T-helper 1 cell treated with Interleukin-12 subunit alpha and Interleukin-12 subunit beta and Interleukin-4 antibody, amounts not matched to agents 30 μg/mL and 1 μg/mL, for 36 hours (primary cell): Measurements from ENCODE around the gene FAM107B.
"Not testable (repeated sequence)": the region's sequence is repeated elsewhere in the genome, so short reads cannot be mapped to it uniquely, and the experiment has no call there.

Source experiments
- H3K27ac Mint-ChIP-seq: one replicate; pipeline ENCODE4 v1.8.0; 2021; ENCODE audit warnings: mild to moderate bottlenecking, mixed read lengths
- H3K27me3 Mint-ChIP-seq: one replicate; pipeline ENCODE4 v1.8.0; 2021; ENCODE audit warnings: low read depth, mixed read lengths
- H3K36me3 Mint-ChIP-seq: one replicate; pipeline ENCODE4 v1.8.0; 2021; ENCODE audit warnings: low read depth, mixed read lengths
- H3K4me1 Mint-ChIP-seq: one replicate; pipeline ENCODE4 v1.8.0; 2021; ENCODE audit warnings: low read depth, mixed read lengths
- H3K4me3 Mint-ChIP-seq: one replicate; pipeline ENCODE4 v1.8.0; 2021; ENCODE audit warnings: mild to moderate bottlenecking, moderate library complexity, mixed read lengths
- H3K9me3 Mint-ChIP-seq: one replicate; pipeline ENCODE4 v1.8.0; 2021; ENCODE audit warnings: mixed read lengths

FAM107B gene

GRCh38 chr10:14699482-14699881 lies 75.2 kb downstream of the FAM107B start:
- no peak overlapping the region for H3K4me3 Mint-ChIP-seq
- peaks cover 4% of the 10 kb centered on the region for H3K27me3 Mint-ChIP-seq
- H3K4me1 Mint-ChIP-seq: peaks cover 7% of the 10 kb centered on the region
- H3K36me3 Mint-ChIP-seq: peaks cover 3% of the 10 kb centered on the region
- H3K9me3 Mint-ChIP-seq: peaks cover 7% of the 10 kb centered on the region
- no peak overlapping the region for H3K27ac Mint-ChIP-seq

- H3K27me3 Mint-ChIP-seq: peaks cover 4% of the 10 kb centered on the region
- H3K9me3 Mint-ChIP-seq: peaks cover 7% of the 10 kb centered on the region
- H3K36me3 Mint-ChIP-seq: peaks cover 3% of the 10 kb centered on the region
- H3K4me3 Mint-ChIP-seq: no peak overlapping the region
- H3K4me1 Mint-ChIP-seq: peaks cover 7% of the 10 kb centered on the region
- no peak overlapping the region for H3K27ac Mint-ChIP-seq
Measured at GRCh38 chr10:14698829-14699170, 75.9 kb downstream of the FAM107B start.

- Mint-ChIP-seq H3K9me3 (peaks cover 7% of the 10 kb centered on the region), H3K27me3 (peaks cover 4% of the 10 kb centered on the region), H3K4me1 (peaks cover 7% of the 10 kb centered on the region), H3K27ac (no peak overlapping the region), H3K36me3 (peaks cover 3% of the 10 kb centered on the region), H3K4me3 (no peak overlapping the region)
Measured at GRCh38 chr10:14698111-14698828, 76.4 kb downstream of the FAM107B start.

- no peaks in the 10 kb centered on the region for H3K27me3 Mint-ChIP-seq
- no peak overlapping the region for H3K27ac Mint-ChIP-seq
- peaks cover 3% of the 10 kb centered on the region for H3K36me3 Mint-ChIP-seq
- peaks cover 7% of the 10 kb centered on the region for H3K9me3 Mint-ChIP-seq
- H3K4me1 Mint-ChIP-seq: peaks cover 10% of the 10 kb centered on the region
- no peak overlapping the region for H3K4me3 Mint-ChIP-seq
Measured at GRCh38 chr10:14697281-14697680, 77.4 kb downstream of the FAM107B start.

- H3K27me3 Mint-ChIP-seq: no peaks in the 10 kb centered on the region
- H3K36me3 Mint-ChIP-seq: peaks cover 3% of the 10 kb centered on the region
- H3K4me1 Mint-ChIP-seq: peaks cover 11% of the 10 kb centered on the region
- no peak overlapping the region for H3K4me3 Mint-ChIP-seq
- H3K9me3 Mint-ChIP-seq: peaks cover 7% of the 10 kb centered on the region
- no peak overlapping the region for H3K27ac Mint-ChIP-seq
Measured at GRCh38 chr10:14696821-14697220, 77.9 kb downstream of the FAM107B start.

GRCh38 chr10:14695847-14696480 lies 78.7 kb downstream of the FAM107B start:
- H3K27ac Mint-ChIP-seq: no peak overlapping the region
- no peak overlapping the region for H3K4me3 Mint-ChIP-seq
- peaks cover 11% of the 10 kb centered on the region for H3K4me1 Mint-ChIP-seq
- peaks cover 7% of the 10 kb centered on the region for H3K9me3 Mint-ChIP-seq
- peaks cover 3% of the 10 kb centered on the region for H3K36me3 Mint-ChIP-seq
- H3K27me3 Mint-ChIP-seq: no peaks in the 10 kb centered on the region

GRCh38 chr10:14693891-14694290 lies 80.8 kb downstream of the FAM107B start:
- H3K9me3 Mint-ChIP-seq: no peaks in the 10 kb centered on the region
- H3K27ac Mint-ChIP-seq: no peak overlapping the region
- H3K4me3 Mint-ChIP-seq: no peak overlapping the region
- H3K27me3 Mint-ChIP-seq: no peaks in the 10 kb centered on the region
- H3K4me1 Mint-ChIP-seq: peaks cover 15% of the 10 kb centered on the region
- no peaks in the 10 kb centered on the region for H3K36me3 Mint-ChIP-seq

GRCh38 chr10:14692344-14693076 lies 82.2 kb downstream of the FAM107B start:
- Mint-ChIP-seq H3K9me3 (no peaks in the 10 kb centered on the region), H3K4me1 (peaks cover 12% of the 10 kb centered on the region), H3K4me3 (no peak overlapping the region), H3K36me3 (no peaks in the 10 kb centered on the region), H3K27me3 (no peaks in the 10 kb centered on the region), H3K27ac (no peak overlapping the region)

GRCh38 chr10:14691359-14691758 lies 83.3 kb downstream of the FAM107B start:
- no peaks in the 10 kb centered on the region for H3K36me3 Mint-ChIP-seq
- no peak overlapping the region for H3K4me3 Mint-ChIP-seq
- H3K27ac Mint-ChIP-seq: no peak overlapping the region
- H3K4me1 Mint-ChIP-seq: peaks cover 17% of the 10 kb centered on the region
- H3K27me3 Mint-ChIP-seq: no peaks in the 10 kb centered on the region
- H3K9me3 Mint-ChIP-seq: no peaks in the 10 kb centered on the region

GRCh38 chr10:14688606-14689005 lies 86.1 kb downstream of the FAM107B start:
- no peaks in the 10 kb centered on the region for H3K27me3 Mint-ChIP-seq
- H3K4me1 Mint-ChIP-seq: peaks cover 27% of the 10 kb centered on the region
- H3K4me3 Mint-ChIP-seq: no peak overlapping the region
- H3K27ac Mint-ChIP-seq: no peak overlapping the region
- H3K9me3 Mint-ChIP-seq: no peaks in the 10 kb centered on the region
- H3K36me3 Mint-ChIP-seq: no peaks in the 10 kb centered on the region

- peaks cover 27% of the 10 kb centered on the region for H3K4me1 Mint-ChIP-seq
- H3K36me3 Mint-ChIP-seq, H3K27me3 Mint-ChIP-seq, H3K4me3 Mint-ChIP-seq, H3K9me3 Mint-ChIP-seq, H3K27ac Mint-ChIP-seq: not testable (repeated sequence)
Measured at GRCh38 chr10:14688189-14688588, 86.5 kb downstream of the FAM107B start.

- Mint-ChIP-seq H3K4me3 (no peak overlapping the region), H3K4me1 (peaks cover 25% of the 10 kb centered on the region), H3K9me3 (no peaks in the 10 kb centered on the region), H3K27ac (no peak overlapping the region), H3K27me3 (no peaks in the 10 kb centered on the region), H3K36me3 (no peaks in the 10 kb centered on the region)
Measured at GRCh38 chr10:14687340-14687739, 87.4 kb downstream of the FAM107B start.

GRCh38 chr10:14686356-14686755 lies 88.3 kb downstream of the FAM107B start:
- Mint-ChIP-seq H3K27me3 (no peaks in the 10 kb centered on the region), H3K4me3 (no peak overlapping the region), H3K27ac (no peak overlapping the region), H3K9me3 (no peaks in the 10 kb centered on the region), H3K4me1 (peaks cover 23% of the 10 kb centered on the region), H3K36me3 (peaks cover 3% of the 10 kb centered on the region)

- peaks cover 19% of the 10 kb centered on the region for H3K4me1 Mint-ChIP-seq
- no peaks in the 10 kb centered on the region for H3K27me3 Mint-ChIP-seq
- no peak overlapping the region for H3K4me3 Mint-ChIP-seq
- H3K36me3 Mint-ChIP-seq: peaks cover 3% of the 10 kb centered on the region
- no peaks in the 10 kb centered on the region for H3K9me3 Mint-ChIP-seq
- H3K27ac Mint-ChIP-seq: no peak overlapping the region
Measured at GRCh38 chr10:14684354-14684753, 90.3 kb downstream of the FAM107B start.

- peaks cover 15% of the 10 kb centered on the region for H3K4me1 Mint-ChIP-seq
- no peaks in the 10 kb centered on the region for H3K9me3 Mint-ChIP-seq
- H3K36me3 Mint-ChIP-seq: peaks cover 3% of the 10 kb centered on the region
- no peak overlapping the region for H3K27ac Mint-ChIP-seq
- H3K4me3 Mint-ChIP-seq: no peak overlapping the region
- no peaks in the 10 kb centered on the region for H3K27me3 Mint-ChIP-seq
Measured at GRCh38 chr10:14683256-14683655, 91.4 kb downstream of the FAM107B start.
